Esophagus muscularis mucosa (tissue), 4 donors: Measurements from ENCODE around the gene ANKS1B. TPM values are rescaled to one million over a fixed set of nuclear protein-coding genes. Genes with fewer than 3 reads are reported as not detected.

Experiments used
- DNase-seq: peaks from one replicate; pipeline ENCODE4 v3.0.0-alpha.2; 2017; ENCODE audit errors: extremely low spot score
- H3K27ac ChIP-seq, 4 donors: fragments of 200-600 bp; sonication (generic); replicated peaks in 1 of 4; 1 replicate in 3 of 4; 2 replicates in 1 of 4; pipeline ENCODE4 v1.5.1; 2016 to 2019; ENCODE audit warnings: mild to moderate bottlenecking in 1 of 4
- H3K27me3 ChIP-seq, 4 donors: fragments of 200-600 bp; sonication (generic); one replicate each; pipeline versions ENCODE4 v1.5.1 to v1.6.0; 2016 to 2019
- H3K36me3 ChIP-seq, 4 donors: fragments of 200-600 bp; sonication (generic); one replicate each; pipeline ENCODE4 v1.5.1; 2016 to 2019
- H3K4me1 ChIP-seq, 4 donors: fragments of 200-600 bp; sonication (generic); one replicate each; pipeline ENCODE4 v1.5.1; 2016 to 2019
- H3K4me3 ChIP-seq, 4 donors: fragments of 200-600 bp; sonication (generic); 1 replicate in 2 of 4; 2 replicates in 2 of 4; pipeline ENCODE4 v1.5.1; 2016 to 2019; ENCODE audit warnings: mild to moderate bottlenecking in 4 of 4, moderate library complexity in 1 of 4
- H3K9me3 ChIP-seq, 4 donors: fragments of 200-600 bp; sonication (generic); 1 replicate in 3 of 4; 2 replicates in 1 of 4; pipeline ENCODE4 v1.5.1; 2016 to 2019
- CTCF ChIP-seq, 3 experiments: fragments of 200-600 bp in 2 of 3; fragments of 450-650 bp in 1 of 3; sonication (generic) in 2 of 3; IDR thresholded peaks; one replicate each; pipeline ENCODE4 v1.5.1; 2017 to 2019; ENCODE audit warnings: antibody characterized with exemption in 3 of 3, mild to moderate bottlenecking in 2 of 3, moderate library complexity in 1 of 3
- EP300 ChIP-seq: sonication (generic); formaldehyde crosslinking; IDR thresholded peaks from one replicate; pipeline ENCODE4 v1.6.1; 2017; ENCODE audit warnings: antibody characterized with exemption
- POLR2A ChIP-seq: fragments of 450-650 bp; IDR thresholded peaks from one replicate; pipeline ENCODE4 v1.6.1; 2017; ENCODE audit warnings: antibody characterized with exemption, moderate library complexity, mild to moderate bottlenecking, low read depth
- POLR2AphosphoS5 ChIP-seq, 2 donors: sonication (generic); formaldehyde crosslinking; IDR thresholded peaks; one replicate each; pipeline ENCODE4 v1.6.1; 2017; ENCODE audit warnings: antibody characterized with exemption in 2 of 2
- WGBS: methylation state at CpG from one replicate; pipeline ENCODE4 v1.1.5; 2018; 5-methylcytosine and 5-hydroxymethylcytosine counted together
- intact Hi-C: fragments of 100-400 bp; cut with DNase I; formaldehyde crosslinking; loops from one replicate; pipeline ENCODE4 v1.15.1; 2023
- total RNA-seq, 4 donors: library from RNA; depleted of rRNA; stranded (reverse); fragments of >200 nt; gene quantifications; one replicate each; pipeline versions ENCODE4 v1.1.0 to v1.2.1, GENCODE V29; 2016

Gene ANKS1B
- total RNA-seq, 4 donors from 2014 or later: 20.4 to 28.7 (median 21.6) TPM

- no peaks in the 10 kb centered on the region for H3K27me3 ChIP-seq
- 98% methylated on average over 3 of the region's 3 CpGs for WGBS
- no peaks in the 10 kb centered on the region for H3K9me3 ChIP-seq
Observed at GRCh38 chr12:99002156-99002555, 982.6 kb downstream of the ANKS1B start.

GRCh38 chr12:98999559-98999958, 985.2 kb downstream of the ANKS1B start:
- no peak overlapping the region for H3K4me3 ChIP-seq
- DNase-seq: no peak
- intact Hi-C loops: loop anchor here (10.0 kb wide), 1 partner anchor 275 kb away; no protein-coding TSS in a partner anchor
- WGBS: 56% methylated on average over 7 of the region's 7 CpGs
- TF ChIP-seq EP300 (no peak), POLR2A (no peak), POLR2AphosphoS5 (IDR thresholded peaks at IDR 0.05) (no peak), CTCF (IDR thresholded peaks at IDR 0.05) (no peak)
- H3K4me1 ChIP-seq: peaks cover 0 to 8% (median 3%) of the 10 kb centered on the region in 4 donors
- no peak overlapping the region for H3K27ac ChIP-seq
- no peaks in the 10 kb centered on the region for H3K27me3 ChIP-seq
- H3K9me3 ChIP-seq: no peaks in the 10 kb centered on the region
- H3K36me3 ChIP-seq: no peaks in the 10 kb centered on the region

More at GRCh38 chr12:99002156-99002555, 982.6 kb downstream of the ANKS1B start:
- intact Hi-C loops: loop anchor here (5.0 kb wide), 1 partner anchor 305 kb away; no protein-coding TSS in a partner anchor
- Histone ChIP-seq H3K4me3 (no peak overlapping the region), H3K27ac (no peak overlapping the region), H3K36me3 (no peaks in the 10 kb centered on the region), H3K4me1 (peaks cover 0 to 8% (median 3%) of the 10 kb centered on the region in 4 donors)
- TF ChIP-seq EP300: no peak
- TF ChIP-seq POLR2AphosphoS5 (IDR thresholded peaks at IDR 0.05): no peak
- no peak for TF ChIP-seq POLR2A
- TF ChIP-seq CTCF (IDR thresholded peaks at IDR 0.05): no peak
- no peak for DNase-seq

- Histone ChIP-seq H3K27me3 (no peaks in the 10 kb centered on the region), H3K27ac (no peak overlapping the region), H3K4me1 (peaks cover 0 to 8% (median 3%) of the 10 kb centered on the region in 4 donors), H3K36me3 (no peaks in the 10 kb centered on the region), H3K4me3 (no peak overlapping the region), H3K9me3 (no peaks in the 10 kb centered on the region)
- no peak for TF ChIP-seq POLR2AphosphoS5 (IDR thresholded peaks at IDR 0.05)
- TF ChIP-seq CTCF (IDR thresholded peaks at IDR 0.05): peak; percentile 63 to 76 (median 68)
- no peak for DNase-seq
- intact Hi-C loops: loop anchor here (10.0 kb wide), 1 partner anchor 274 kb away; no protein-coding TSS in a partner anchor
- 24% methylated on average over 6 of the region's 6 CpGs for WGBS
Observed at GRCh38 chr12:98998697-98999299, 985.9 kb downstream of the ANKS1B start.

- peaks cover 0 to 8% (median 3%) of the 10 kb centered on the region in 4 donors for H3K4me1 ChIP-seq
- no peak overlapping the region for H3K4me3 ChIP-seq
- no peaks in the 10 kb centered on the region for H3K27me3 ChIP-seq
- no peak overlapping the region for H3K27ac ChIP-seq
- DNase-seq: no peak
- intact Hi-C loops: loop anchor here (10.0 kb wide), 1 partner anchor 273 kb away; no protein-coding TSS in a partner anchor
- 50% methylated on average over 1 of the region's 1 CpG for WGBS
- H3K9me3 ChIP-seq: no peaks in the 10 kb centered on the region
- H3K36me3 ChIP-seq: no peaks in the 10 kb centered on the region
- TF ChIP-seq EP300: no peak
- TF ChIP-seq POLR2AphosphoS5 (IDR thresholded peaks at IDR 0.05): no peak
- no peak for TF ChIP-seq POLR2A
- TF ChIP-seq CTCF (IDR thresholded peaks at IDR 0.05): no peak
Observed at GRCh38 chr12:98997899-98998298, 986.8 kb downstream of the ANKS1B start.
